NCI-H446 (cell line): ENCODE measurements around the gene UBA3.

Experiments used
- DNase-seq, 2 experiments: peaks; one replicate each; lab custom pipeline; 2025; lab: John Stamatoyannopoulos, UW

The UBA3 gene

GRCh38 chr3:69080233-69080920 is at the start of gene UBA3:
Gene UBA3, minus strand, starts transcription at chr3:69080365. Its CDS starts 12 bp downstream, at chr3:69080353.
- peak; percentile 12 to 74 for DNase-seq

GRCh38 chr3:69129531-69129930 is 49.4 kb upstream of the UBA3 start:
- no peak for DNase-seq

DNA sequence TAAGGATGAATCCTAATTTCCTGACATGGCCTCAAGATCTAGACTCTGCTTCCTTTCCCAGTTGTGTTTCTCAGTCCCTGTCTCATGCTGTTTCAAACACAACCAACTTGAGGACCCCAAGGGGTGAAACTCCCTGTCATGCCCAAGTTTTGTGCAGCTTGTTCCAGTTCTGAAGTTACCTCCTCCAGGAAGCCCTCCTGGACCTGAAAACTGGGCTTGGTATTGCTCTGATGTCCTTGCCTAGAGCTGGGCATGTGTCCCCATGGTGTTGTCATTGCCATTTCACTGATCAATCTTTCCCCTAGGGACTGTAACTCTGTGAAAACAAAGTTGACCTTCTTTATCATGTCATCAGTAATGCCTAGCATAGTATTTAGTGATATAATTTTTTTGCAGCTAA is 48.3 kb upstream of the UBA3 start:
- no peak for DNase-seq

- no peak for DNase-seq
Measured at GRCh38 chr3:69126999-69127398, 46.8 kb upstream of the UBA3 start.

DNA sequence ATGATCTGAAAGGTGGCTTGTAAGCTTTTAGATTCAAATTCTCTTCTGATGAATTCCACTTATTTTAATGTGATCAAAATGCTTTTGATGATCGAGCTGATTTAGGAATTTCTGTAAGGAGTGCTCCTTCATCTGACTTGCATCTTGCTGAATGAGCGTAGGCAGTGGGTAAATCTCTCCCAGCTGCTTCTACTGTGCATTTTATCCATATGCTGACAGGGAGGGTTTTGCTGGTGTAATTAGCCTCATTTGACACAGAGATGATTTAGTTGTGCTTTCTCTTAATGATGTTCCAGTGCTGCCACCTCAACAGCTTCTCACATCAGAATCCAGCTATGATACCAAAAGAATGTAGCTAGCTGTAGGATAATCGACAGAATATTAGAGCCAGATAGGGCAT is 46.1 kb upstream of the UBA3 start:
- DNase-seq: no peak

GRCh38 chr3:69122403-69122802 is 42.2 kb upstream of the UBA3 start, which contains the start of gene LMOD3:
Gene LMOD3, minus strand, starts transcription at chr3:69122595. Its CDS starts 209 bp downstream, at chr3:69122386.
- DNase-seq: no peak

GRCh38 chr3:69121950-69122349 is 41.8 kb upstream of the UBA3 start:
- DNase-seq: no peak

- no peak for DNase-seq
Measured at GRCh38 chr3:69121513-69121912, 41.3 kb upstream of the UBA3 start.

DNA sequence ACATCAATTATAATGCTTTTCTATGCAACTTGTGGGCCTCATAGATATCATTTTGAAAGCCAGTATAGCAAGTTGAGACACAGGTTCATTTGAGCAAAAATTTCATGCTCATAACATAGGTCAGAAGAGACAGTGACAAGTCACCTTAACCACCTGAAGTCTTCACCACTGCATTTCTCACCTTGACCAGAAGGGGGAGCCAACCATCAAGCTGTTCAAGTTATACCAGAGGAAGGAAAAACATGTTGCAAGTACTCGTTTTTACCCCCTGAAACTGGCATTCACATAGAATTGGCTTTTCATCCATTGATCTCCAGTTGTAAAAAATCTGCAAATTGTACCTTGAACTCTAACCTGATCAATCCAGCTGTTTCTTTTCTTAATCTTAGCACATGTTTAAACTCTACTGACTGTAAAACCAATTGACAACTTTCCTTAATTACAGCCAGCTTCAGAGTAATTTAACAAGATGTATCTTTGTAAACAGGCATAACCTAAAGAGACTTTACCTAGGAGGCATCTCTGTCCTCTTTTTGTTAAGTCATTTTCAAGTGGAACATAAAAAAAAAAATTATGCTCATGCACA is 40.8 kb upstream of the UBA3 start:
- DNase-seq: peak; percentile 35 to 55

DNA sequence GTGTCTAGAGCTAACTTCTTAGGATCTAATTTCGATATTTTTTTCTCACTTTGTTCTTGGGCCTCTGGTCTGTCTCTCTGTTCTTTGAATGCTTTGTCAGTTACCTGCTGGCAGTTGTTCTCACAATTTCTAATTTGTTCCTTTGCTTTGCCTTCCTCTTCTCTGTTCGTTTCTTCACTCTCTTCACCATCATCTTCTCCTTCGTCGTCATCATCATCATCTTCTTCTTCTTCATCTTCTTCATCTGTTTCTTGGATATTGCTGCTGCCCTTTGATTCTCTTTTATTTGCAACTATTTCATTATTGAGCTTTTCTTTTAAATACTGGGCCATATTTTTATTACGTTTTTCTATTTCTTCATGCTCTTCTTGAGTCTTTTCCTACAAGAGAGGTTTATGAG is 39.5 kb upstream of the UBA3 start:
- no peak for DNase-seq

DNA sequence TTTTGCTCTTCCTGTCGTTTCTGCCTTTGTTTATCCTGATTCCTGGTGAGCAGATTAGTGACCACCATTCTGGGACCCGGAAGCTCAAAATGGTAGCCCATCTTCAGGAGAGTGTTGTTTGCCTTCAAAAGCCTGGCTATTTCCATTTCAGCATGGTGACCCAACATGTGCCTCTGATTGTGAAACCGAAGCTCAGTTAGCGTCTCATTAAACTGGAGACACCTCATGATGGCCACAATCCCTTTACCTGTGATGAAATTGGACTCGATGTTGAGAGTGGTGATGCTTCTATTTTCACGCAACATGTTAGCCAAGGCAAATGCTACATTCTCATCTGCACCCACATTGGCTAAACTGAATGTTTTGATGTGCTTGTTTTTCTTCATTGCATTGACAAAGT is 39.0 kb upstream of the UBA3 start:
- no peak for DNase-seq

DNA sequence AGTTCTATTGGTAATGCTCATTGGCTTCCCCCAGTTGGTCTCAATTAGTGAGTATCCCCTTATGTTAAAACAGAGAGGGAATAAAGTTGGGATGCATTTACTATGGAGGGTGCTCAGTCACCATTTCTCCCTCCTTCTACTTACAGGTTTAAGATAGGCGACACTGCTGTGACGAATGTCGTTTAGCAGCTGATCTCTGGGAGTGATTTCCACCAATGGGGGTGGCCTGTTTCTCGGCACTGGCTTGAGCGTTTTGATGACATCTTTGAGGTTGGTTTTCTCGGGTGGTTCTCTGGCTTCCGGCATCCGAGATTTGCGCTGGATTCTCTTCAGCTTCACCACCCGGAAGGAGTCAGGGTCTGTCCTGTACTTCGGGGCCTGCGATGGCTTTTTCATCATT is 38.4 kb upstream of the UBA3 start:
- no peak for DNase-seq

DNA sequence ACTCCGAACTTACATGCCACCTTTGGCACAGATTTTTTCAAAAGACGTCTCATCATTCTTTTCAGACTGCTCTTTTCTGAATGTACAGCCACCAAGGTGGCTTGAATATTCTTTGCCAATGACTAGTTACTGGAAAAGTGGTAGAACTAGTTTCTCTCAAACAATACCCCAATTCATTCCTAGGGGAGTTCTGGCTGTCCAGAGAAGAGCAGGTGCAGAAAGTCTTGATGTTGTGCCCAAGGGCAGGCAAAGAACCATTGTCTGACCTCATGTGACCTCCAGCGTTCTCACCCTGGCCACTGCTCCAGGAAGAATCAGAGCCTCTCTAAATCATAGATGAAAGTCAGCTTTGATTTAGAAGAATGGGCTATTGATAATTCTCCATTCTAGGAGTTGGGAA is 36.7 kb upstream of the UBA3 start:
- no peak for DNase-seq

GRCh38 chr3:69116162-69116561 is 36.0 kb upstream of the UBA3 start:
- no peak for DNase-seq

DNA sequence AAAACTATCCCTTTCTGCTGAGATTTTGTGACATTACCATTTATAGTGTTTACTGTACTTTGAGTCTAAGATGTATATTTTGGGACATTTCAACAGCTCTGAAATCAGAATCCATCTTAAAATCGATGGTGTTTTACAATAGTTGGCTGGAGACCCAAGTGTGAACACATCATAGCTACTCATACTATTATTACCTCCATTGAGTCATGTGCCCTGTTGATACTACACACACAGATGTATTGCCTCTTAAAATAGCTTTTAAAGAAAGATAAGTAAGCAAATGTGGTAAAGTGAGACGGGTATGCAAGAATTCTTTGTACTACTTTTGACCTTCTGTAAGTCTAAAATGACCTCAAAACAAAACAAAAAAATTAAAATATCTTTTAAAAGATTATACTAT is 35.6 kb upstream of the UBA3 start:
- no peak for DNase-seq

DNA sequence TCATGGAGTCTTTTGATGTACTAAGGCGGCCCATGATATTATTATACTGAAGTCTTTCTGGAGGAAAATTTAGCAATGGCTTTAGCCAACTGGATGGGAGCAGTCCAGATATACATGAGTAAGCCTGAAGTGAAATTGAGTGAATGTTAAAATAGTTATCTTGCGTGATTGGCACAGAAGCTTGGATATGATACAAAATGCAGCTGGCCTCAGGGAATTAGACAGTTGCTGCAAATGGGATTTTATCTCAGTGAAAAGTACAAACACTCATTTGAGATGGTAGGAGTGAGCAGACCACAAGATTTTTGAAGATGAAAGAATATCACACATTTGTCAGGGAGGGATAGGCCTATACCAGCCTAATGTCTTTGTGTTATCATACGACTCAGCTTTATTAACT is 33.4 kb upstream of the UBA3 start:
- DNase-seq: no peak

DNA sequence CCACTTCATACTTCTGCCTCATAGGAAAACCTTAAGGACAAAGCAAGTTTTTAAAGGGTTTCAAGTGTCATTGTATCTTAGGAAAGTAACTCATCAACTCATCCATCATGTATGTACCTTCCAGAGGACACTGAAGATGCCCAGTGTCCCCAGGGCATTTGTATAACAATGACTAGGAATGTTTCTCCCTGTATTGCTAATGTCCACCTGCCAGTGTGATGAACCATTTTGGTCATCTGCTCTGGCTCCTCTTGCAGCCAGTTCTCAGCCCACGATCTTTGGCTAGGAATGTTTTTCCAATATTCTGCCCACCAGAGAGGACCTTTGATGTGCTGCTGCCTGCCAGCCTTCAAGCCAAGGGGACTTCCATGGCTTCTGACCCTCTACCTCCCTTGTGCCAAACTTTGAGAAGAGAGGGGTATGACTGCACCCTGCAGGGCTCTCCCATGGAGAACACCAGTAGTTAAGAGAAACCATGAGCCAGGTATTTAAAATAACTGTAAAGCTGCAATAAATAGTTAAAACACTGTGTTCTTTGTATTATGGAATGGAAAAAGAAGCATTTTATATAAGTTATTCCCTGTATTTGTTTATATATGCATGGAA is 30.9 kb upstream of the UBA3 start:
- DNase-seq: no peak

DNA sequence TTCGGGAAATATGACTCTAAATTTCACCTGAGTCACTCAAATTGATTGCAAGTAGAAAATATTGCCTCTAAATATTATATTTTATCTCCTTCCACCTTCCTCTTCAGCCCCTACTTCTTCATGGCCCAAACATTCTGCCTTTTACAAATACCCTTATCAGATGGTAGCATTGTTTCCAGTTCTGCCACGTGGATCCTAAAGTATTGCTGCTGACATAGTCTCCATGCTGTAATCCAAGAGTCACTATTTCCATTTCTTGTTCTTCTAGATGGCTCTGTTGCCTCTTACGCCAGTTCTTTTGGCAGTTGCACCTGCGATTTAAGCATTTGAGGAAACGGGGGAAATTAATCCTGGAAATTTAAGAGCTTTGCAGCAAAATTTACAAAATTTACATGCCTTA is 28.6 kb upstream of the UBA3 start:
- no peak for DNase-seq

GRCh38 chr3:69107841-69108240 is 27.7 kb upstream of the UBA3 start:
- no peak for DNase-seq

- DNase-seq: no peak
Measured at GRCh38 chr3:69105320-69105719, 25.2 kb upstream of the UBA3 start.

DNA sequence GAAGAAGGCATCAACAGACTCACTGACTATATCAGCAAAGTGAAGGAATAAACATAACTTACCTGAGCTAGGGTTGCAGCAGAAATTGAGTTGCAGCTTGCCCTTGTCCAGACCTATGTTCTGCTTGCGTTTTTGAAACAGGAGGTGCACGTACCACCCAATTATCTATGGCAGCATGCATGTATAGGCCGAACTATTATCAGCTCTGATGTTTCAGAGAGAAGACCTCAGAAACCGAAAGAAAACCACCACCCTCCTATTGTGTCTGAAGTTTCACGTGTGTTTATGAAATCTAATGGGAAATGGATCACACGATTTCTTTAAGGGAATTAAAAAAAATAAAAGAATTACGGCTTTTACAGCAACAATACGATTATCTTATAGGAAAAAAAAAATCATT is 24.4 kb upstream of the UBA3 start:
- DNase-seq: no peak

- no peak for DNase-seq
Measured at GRCh38 chr3:69103123-69103522, 23.0 kb upstream of the UBA3 start.

GRCh38 chr3:69102384-69102783 is 22.2 kb upstream of the UBA3 start:
- no peak for DNase-seq

DNA sequence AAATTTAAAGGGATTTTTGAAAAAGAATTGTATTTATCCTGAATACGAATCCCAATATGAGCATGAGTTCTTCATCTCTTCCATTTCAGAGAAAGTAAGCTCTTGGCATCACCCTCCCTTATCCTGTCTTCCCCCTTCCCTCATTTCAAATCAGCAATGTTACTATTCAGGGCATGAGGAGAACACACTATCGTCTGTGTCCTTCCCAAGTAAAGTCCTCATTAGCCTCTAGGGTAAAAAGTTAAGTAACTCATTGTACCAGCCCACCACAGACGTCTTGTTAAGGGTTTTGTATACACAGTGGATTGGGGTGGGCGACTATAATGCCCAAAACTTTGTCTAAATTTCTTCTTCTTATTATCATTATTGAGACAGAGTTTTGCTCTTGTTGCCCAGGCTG is 19.4 kb upstream of the UBA3 start:
- DNase-seq: no peak
